ENCODE results near the gene SLC16A14.
A peak's percentile ranks its signal among the peaks of the same experiment; 100 is the strongest.
"Not testable (repeated sequence)": the region's sequence is repeated elsewhere in the genome, so short reads cannot be mapped to it uniquely, and the experiment has no call there.

Gene SLC16A14, protein sequence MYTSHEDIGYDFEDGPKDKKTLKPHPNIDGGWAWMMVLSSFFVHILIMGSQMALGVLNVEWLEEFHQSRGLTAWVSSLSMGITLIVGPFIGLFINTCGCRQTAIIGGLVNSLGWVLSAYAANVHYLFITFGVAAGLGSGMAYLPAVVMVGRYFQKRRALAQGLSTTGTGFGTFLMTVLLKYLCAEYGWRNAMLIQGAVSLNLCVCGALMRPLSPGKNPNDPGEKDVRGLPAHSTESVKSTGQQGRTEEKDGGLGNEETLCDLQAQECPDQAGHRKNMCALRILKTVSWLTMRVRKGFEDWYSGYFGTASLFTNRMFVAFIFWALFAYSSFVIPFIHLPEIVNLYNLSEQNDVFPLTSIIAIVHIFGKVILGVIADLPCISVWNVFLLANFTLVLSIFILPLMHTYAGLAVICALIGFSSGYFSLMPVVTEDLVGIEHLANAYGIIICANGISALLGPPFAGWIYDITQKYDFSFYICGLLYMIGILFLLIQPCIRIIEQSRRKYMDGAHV

GRCh38 chr2:230068651-230069055 lies at the start of gene SLC16A14:
SLC16A14 (minus strand) TSS chr2:230068924; CDS start chr2:230059352, 9,572 bp downstream.
- no peak for DNase-seq (ENCODE audit: low read depth in 2 of 2)

- no peak for DNase-seq (ENCODE audit: low read depth in 2 of 2)
Observed at GRCh38 chr2:230106771-230107170, 38.0 kb upstream of the SLC16A14 start.

GRCh38 chr2:230101967-230102366 lies 33.2 kb upstream of the SLC16A14 start:
- not testable (repeated sequence) for DNase-seq (ENCODE audit: low read depth in 2 of 2)

GRCh38 chr2:230097841-230098240 lies 29.1 kb upstream of the SLC16A14 start:
- no peak for DNase-seq (ENCODE audit: low read depth in 2 of 2)

DNA sequence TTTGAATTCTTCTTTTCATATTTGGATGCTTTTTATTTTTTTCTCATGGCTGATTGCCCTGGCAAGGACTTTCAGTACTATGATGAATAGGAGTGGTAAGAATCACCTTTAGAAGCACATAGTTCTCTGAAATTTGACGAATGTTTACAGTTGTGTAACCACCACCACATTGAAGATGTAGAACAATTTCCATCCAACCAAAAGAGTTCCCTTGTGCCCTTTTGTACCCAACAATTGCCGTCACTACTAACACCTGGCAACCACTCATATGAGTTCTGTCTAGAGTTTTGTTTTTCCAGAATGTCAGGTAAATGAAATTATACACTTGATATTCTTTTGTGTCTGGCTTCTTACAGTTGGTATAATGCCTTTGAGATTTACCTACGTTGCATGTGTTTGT lies 28.7 kb upstream of the SLC16A14 start:
- DNase-seq (ENCODE audit: low read depth in 2 of 2): no peak

GRCh38 chr2:230090967-230091366 lies 22.2 kb upstream of the SLC16A14 start:
- no peak for DNase-seq (ENCODE audit: low read depth in 2 of 2)

DNA sequence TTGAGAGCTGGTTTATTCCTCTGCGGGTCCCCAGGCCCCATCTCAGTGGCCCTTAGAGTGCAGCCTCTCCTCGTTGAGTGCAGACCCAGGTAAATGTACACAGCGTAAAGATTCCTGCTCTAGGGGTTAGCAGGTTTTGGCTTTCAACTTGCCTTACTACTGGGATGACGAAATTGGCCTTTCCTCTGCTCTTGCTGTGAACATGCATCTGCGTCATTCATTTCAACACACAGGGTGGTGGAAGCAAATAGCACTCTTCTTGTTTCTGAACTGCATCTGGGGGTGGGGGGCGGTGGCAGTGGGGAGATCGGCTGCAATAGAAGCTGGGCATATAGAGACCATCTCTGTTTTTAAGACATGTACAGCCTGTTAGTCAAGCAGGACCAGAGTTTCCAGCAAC lies 16.5 kb upstream of the SLC16A14 start:
- no peak for DNase-seq (ENCODE audit: low read depth in 2 of 2)

DNA sequence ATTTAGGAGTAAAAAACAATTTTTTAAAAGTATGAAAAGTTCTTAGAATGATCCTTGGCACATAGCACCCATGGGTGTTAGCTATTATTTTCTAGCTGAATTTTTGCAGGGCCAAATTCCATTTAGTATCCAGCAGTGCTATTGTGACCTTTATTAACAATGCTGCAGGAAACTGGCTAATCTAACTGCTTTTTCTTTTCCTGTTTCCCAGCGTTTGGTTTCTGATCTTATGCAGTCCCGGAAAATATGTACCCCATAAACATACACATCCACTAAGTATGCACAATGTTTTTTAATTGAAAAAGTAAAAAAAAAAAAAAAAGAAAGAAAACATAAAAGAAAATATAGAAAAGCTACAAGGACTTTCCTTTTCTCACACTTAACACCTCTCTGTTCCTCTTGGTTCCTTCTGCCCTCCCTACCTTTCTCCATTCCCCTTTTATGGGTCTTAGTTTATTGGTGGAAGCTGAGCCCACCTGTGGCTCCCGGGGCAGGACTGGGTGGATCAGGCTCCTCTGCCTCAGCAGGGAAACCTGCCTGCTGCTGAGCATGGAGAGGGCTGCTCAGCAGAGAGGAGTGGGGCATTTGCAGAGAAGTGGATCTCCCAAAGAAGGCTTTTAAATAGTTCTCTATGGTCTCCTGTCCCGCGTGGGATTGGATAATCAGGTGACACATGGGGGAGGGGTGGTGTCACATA lies 9.3 kb upstream of the SLC16A14 start:
- no peak for DNase-seq (ENCODE audit: low read depth in 2 of 2)

- no peak for DNase-seq (ENCODE audit: low read depth in 2 of 2)
Observed at GRCh38 chr2:230076819-230077218, 8.1 kb upstream of the SLC16A14 start.

DNA sequence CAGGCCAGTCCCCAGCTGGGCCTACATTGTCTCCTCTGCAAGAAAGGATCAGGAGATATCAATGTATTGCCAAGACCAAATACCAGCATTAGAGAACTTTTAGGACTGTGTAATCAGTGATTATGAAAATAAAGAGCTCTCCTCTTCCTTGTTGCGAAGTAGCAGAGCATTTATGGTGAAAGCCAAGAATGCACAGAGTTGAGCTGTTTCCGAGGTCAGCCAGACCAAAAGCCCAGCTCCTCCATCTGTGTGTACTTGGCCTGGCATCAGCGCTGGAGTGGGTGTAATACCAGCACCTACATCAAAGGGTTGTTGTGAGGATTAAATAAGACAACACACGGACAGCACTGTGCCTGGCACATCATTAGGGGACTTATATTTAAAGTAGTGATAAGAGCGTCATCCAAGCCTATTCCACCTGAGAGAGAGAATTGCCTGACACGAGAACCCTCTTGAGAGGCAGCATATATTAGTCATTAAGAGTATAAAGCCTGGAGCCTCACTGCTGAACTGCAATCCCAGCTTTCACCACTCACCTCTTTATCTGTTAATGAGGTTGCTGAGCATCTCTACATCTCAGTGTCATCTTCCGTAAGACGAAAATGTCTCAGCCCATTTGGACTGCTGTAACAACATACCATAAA lies 7.4 kb upstream of the SLC16A14 start:
- no peak for DNase-seq (ENCODE audit: low read depth in 2 of 2)

DNA sequence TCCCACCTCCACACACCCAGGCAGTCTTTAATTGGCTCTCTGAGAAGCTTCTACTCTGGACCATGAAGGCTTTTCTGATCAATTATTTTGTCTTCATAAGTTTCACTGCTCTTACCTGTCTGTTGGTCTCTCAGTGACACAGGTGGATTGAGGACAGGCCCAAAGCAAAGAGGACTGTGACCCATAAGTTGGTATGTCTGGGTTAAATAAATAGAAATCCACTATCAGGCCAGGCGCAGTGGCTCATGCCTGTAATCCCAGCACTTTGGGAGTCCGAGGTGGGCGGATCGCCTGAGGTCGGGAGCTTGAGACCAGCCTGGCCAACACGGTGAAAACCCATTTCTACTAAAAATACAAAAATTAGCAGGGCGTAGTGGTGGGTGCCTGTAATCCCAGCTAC lies 2.7 kb upstream of the SLC16A14 start:
- DNase-seq (ENCODE audit: low read depth in 2 of 2): no peak

- no peak for DNase-seq (ENCODE audit: low read depth in 2 of 2)
Observed at GRCh38 chr2:230069402-230069801, 678 bp upstream of the SLC16A14 start.

DNA sequence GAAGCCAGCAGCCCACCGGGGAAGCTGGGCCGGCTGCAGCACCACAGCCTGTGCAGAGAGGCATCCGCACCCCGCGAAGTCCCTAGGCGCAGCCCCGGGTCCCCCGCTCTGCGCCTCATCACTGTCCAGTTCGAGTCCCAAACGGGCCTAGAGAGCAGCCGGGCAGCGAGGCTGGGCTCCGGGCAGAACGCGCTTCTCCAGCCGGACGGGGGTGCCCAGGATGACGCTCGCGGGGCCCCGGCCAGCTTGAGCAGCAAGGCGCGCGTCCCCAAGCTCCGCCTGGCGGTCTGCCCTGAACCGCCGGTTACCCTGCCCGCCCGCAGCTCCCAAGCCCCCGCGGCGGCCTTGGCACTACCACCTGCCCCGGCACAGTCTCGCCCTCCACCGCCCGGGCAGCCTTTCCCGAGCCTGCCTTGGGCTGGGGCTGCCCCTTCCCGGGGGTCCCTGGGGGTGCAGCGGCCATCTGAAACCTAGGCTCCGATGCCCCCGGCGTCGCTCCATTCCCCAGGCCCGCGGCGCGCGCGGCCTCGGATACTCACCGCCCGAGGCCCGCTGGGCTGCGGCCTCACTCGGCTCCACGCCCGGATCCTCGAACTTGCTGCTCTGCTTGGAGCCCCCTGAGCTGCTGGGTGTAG lies 591 bp downstream of the SLC16A14 start:
- peak in 1 of 2 donors; percentile 34 for DNase-seq (ENCODE audit: low read depth in 2 of 2)

DNA sequence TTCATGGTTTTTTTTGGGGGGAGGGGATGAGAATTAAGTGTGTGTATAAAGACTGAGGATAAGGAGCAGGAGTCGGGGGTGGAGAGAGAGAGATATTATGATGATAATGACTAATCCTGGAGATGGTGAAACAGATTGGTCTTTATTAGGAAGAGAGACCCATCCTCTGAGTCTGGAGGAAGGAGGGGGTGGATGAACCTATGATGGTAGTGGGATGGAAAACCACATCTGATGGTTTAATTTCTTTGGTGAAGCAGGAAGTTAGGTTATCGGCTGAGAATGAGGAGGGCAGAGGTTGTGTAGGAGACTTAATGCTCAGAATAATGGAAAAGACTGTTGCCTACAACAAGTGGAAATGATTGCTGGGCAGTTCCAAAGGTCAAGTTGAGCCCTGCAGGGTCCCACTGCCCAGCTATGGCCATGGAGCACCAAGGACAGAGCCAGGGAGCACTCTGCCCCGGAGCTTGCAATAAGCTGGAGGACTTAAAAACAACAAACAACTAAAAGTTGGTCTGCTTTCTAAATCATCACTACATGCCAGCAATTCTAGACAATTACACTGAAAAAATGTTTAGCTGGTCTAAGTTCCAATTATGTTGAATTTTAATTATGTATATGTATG lies 7.9 kb downstream of the SLC16A14 start:
- DNase-seq (ENCODE audit: low read depth in 2 of 2): no peak

DNA sequence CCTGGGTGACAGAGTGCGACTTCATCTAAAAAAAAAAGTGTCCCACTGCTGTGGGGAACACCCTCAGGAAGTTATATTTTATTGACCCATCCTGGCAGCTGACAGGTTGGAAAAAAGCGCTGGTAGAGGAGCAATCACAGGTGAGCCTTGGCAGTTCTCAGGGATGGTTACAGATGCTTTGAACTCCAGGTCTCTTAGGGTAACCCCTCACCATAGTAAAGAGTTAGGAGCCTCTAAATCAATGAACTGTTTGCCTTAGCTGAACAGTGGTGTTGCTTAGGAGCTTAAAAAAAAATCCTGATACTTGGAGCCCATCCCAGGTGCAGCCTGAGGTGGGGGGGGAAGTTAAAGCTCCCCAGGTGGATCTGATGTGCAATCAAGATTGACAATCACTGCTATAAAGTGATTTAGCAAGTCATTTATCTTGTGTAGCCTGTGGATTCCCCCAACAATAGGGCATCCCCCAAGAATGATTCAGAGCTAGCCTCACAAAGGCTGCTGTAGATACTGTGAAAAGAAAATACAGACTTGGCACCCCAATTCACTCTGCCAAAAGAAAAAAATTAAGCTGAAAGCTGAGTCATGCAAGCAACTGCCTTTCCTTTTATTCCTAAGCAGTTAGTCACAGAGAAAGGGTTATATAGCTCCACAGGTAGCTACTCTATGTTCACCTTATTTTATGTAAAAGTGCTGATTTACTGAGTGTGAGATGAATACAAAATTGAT lies 14.8 kb downstream of the SLC16A14 start:
- DNase-seq (ENCODE audit: low read depth in 2 of 2): no peak

GRCh38 chr2:230052299-230052698 lies 16.4 kb downstream of the SLC16A14 start:
- no peak for DNase-seq (ENCODE audit: low read depth in 2 of 2)

- no peak for DNase-seq (ENCODE audit: low read depth in 2 of 2)
Observed at GRCh38 chr2:230050136-230050535, 18.6 kb downstream of the SLC16A14 start.

GRCh38 chr2:230048010-230048671 lies 20.6 kb downstream of the SLC16A14 start:
- no peak for DNase-seq (ENCODE audit: low read depth in 2 of 2)

DNA sequence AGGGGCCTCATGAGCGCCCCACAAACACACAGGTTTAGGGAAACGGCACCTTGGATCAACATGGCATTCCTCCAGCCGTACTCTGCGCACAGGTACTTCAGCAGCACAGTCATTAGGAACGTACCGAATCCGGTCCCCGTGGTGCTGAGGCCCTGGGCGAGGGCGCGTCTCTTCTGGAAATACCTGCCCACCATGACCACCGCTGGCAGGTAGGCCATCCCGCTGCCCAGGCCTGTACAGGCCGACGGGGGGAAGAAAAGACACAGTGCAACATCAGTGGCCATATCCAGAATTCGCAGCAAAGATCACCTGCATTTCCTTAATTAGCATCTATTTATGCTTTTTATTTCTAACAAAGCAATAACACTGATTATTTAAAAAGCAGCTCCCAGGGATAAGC lies 22.2 kb downstream of the SLC16A14 start:
- DNase-seq (ENCODE audit: low read depth in 2 of 2): no peak

GRCh38 chr2:230043461-230043860 lies 25.3 kb downstream of the SLC16A14 start:
- no peak for DNase-seq (ENCODE audit: low read depth in 2 of 2)

Measured in stimulated activated CD8-positive, alpha-beta memory T cell treated with anti-CD3 and anti-CD28 coated beads, Interleukin-7, amount 100 ng/mL, for 4 hours (primary cell).